Measurements from ENCODE around the gene C1QTNF5.

- TF ChIP-seq CTCF (IDR thresholded peaks at IDR 0.05) (no peak), EP300 (IDR thresholded peaks at IDR 0.05) (no peak)
These were observed 5.5 kb downstream of the C1QTNF5 start for GRCh38 chr11:119335091-119335654.
